Activated naive CD8-positive, alpha-beta T cell treated with anti-CD3 and anti-CD28 coated beads, Interleukin-2, amount 10 ng/mL, durations not matched to agents 7 days and 5 days (primary cell): ENCODE measurements around the gene HOXC6. TPM values are rescaled to one million over a fixed set of nuclear protein-coding genes. Genes with fewer than 3 reads are reported as not detected.

Source experiments
- ATAC-seq: fragments of 150-1000 bp; cut with Tn5 transposase; one replicate; pipeline ENCODE4 v1.10.0; 2021; ENCODE audit warnings: low read depth, moderate library complexity
- POLR2A ChIA-PET: fragments of 350-600 bp; sonication (Branson Sonifier 250); formaldehyde crosslinking; loops from one replicate; lab custom pipeline; 2021; ENCODE audit warnings: antibody characterized with exemption; lab: Charles Lee
- DNase-seq: peaks from one replicate; pipeline ENCODE4 v3.0.0; 2021
- H3K27ac Mint-ChIP-seq: one replicate; pipeline ENCODE4 v1.8.0; 2022; ENCODE audit warnings: mild to moderate bottlenecking, mixed read lengths
- H3K27me3 Mint-ChIP-seq: one replicate; pipeline ENCODE4 v1.8.0; 2022; ENCODE audit warnings: mild to moderate bottlenecking, moderate library complexity, mixed read lengths
- H3K36me3 Mint-ChIP-seq: one replicate; pipeline ENCODE4 v1.8.0; 2021; ENCODE audit warnings: mild to moderate bottlenecking, mixed read lengths
- H3K4me1 Mint-ChIP-seq: one replicate; pipeline ENCODE4 v1.8.0; 2021; ENCODE audit warnings: mixed read lengths
- H3K4me3 Mint-ChIP-seq: one replicate; pipeline ENCODE4 v1.8.0; 2022; ENCODE audit warnings: mild to moderate bottlenecking, moderate library complexity, mixed read lengths
- H3K9me3 Mint-ChIP-seq: one replicate; pipeline ENCODE4 v1.8.0; 2021; ENCODE audit warnings: mixed read lengths
- total RNA-seq, 2 experiments: library from RNA; stranded (reverse); gene quantifications; one replicate each; pipeline ENCODE4 v1.2.3, GENCODE V29; 2021

The HOXC6 gene
- total RNA-seq, 2 experiments from 2014 or later = not detected

- no peak for DNase-seq
- H3K4me3 Mint-ChIP-seq = no peak overlapping the region
- POLR2A ChIA-PET = no interaction called here
- no peaks in the 10 kb centered on the region for H3K36me3 Mint-ChIP-seq
- H3K9me3 Mint-ChIP-seq = no peaks in the 10 kb centered on the region
- H3K27me3 Mint-ChIP-seq = peaks cover 81% of the 10 kb centered on the region
- ATAC-seq = no peak
- peaks cover 11% of the 10 kb centered on the region for H3K4me1 Mint-ChIP-seq
- H3K27ac Mint-ChIP-seq = no peak overlapping the region
Observed at GRCh38 chr12:54019091-54019811, 9.0 kb upstream of the HOXC6 start.

- DNase-seq (no peak), ATAC-seq (no peak)
- POLR2A ChIA-PET = no interaction called here
- Mint-ChIP-seq H3K4me1 (peaks cover 10% of the 10 kb centered on the region), H3K27ac (no peak overlapping the region), H3K27me3 (peaks cover 77% of the 10 kb centered on the region), H3K36me3 (no peaks in the 10 kb centered on the region), H3K9me3 (no peaks in the 10 kb centered on the region), H3K4me3 (no peak overlapping the region)
Observed at GRCh38 chr12:54019924-54020590, 8.2 kb upstream of the HOXC6 start.

GRCh38 chr12:54020591-54021405 is 7.4 kb upstream of the HOXC6 start:
- DNase-seq (no peak), ATAC-seq (no peak)
- Mint-ChIP-seq H3K4me3 (no peak overlapping the region), H3K36me3 (no peaks in the 10 kb centered on the region), H3K27me3 (peaks cover 77% of the 10 kb centered on the region), H3K27ac (no peak overlapping the region), H3K9me3 (no peaks in the 10 kb centered on the region), H3K4me1 (peaks cover 11% of the 10 kb centered on the region)
- POLR2A ChIA-PET = no interaction called here

- Mint-ChIP-seq H3K9me3 (no peaks in the 10 kb centered on the region), H3K27me3 (peaks cover 77% of the 10 kb centered on the region), H3K4me3 (no peak overlapping the region), H3K36me3 (no peaks in the 10 kb centered on the region), H3K27ac (no peak overlapping the region), H3K4me1 (peaks cover 15% of the 10 kb centered on the region)
- POLR2A ChIA-PET = no interaction called here
- ATAC-seq = no peak
- no peak for DNase-seq
Observed at GRCh38 chr12:54021432-54022013, 6.7 kb upstream of the HOXC6 start.

- H3K27ac Mint-ChIP-seq = no peak overlapping the region
- H3K9me3 Mint-ChIP-seq = no peaks in the 10 kb centered on the region
- no peak overlapping the region for H3K4me3 Mint-ChIP-seq
- DNase-seq = no peak
- H3K27me3 Mint-ChIP-seq = peaks cover 82% of the 10 kb centered on the region
- H3K4me1 Mint-ChIP-seq = peaks cover 8% of the 10 kb centered on the region
- ATAC-seq = no peak
- POLR2A ChIA-PET = no interaction called here
- no peaks in the 10 kb centered on the region for H3K36me3 Mint-ChIP-seq
Observed at GRCh38 chr12:54022960-54023884, 5.0 kb upstream of the HOXC6 start.

GRCh38 chr12:54024127-54024526 is 4.1 kb upstream of the HOXC6 start:
- Mint-ChIP-seq H3K4me3 (no peak overlapping the region), H3K27ac (no peak overlapping the region), H3K4me1 (peaks cover 11% of the 10 kb centered on the region), H3K9me3 (no peaks in the 10 kb centered on the region), H3K36me3 (no peaks in the 10 kb centered on the region), H3K27me3 (peaks cover 89% of the 10 kb centered on the region)
- no peak for ATAC-seq
- POLR2A ChIA-PET = no interaction called here
- DNase-seq = no peak

- peaks cover 89% of the 10 kb centered on the region for H3K27me3 Mint-ChIP-seq
- H3K4me3 Mint-ChIP-seq = no peak overlapping the region
- ATAC-seq (no peak), DNase-seq (no peak)
- no peaks in the 10 kb centered on the region for H3K9me3 Mint-ChIP-seq
- no peaks in the 10 kb centered on the region for H3K36me3 Mint-ChIP-seq
- H3K4me1 Mint-ChIP-seq = peaks cover 16% of the 10 kb centered on the region
- H3K27ac Mint-ChIP-seq = no peak overlapping the region
- POLR2A ChIA-PET = no interaction called here
Observed at GRCh38 chr12:54024581-54025305, 3.5 kb upstream of the HOXC6 start.

GRCh38 chr12:54025499-54026405 is 2.5 kb upstream of the HOXC6 start:
- ATAC-seq (no peak), DNase-seq (no peak)
- POLR2A ChIA-PET = no interaction called here
- no peak overlapping the region for H3K4me3 Mint-ChIP-seq
- H3K4me1 Mint-ChIP-seq = peaks cover 17% of the 10 kb centered on the region
- peaks cover 91% of the 10 kb centered on the region for H3K27me3 Mint-ChIP-seq
- no peaks in the 10 kb centered on the region for H3K36me3 Mint-ChIP-seq
- no peaks in the 10 kb centered on the region for H3K9me3 Mint-ChIP-seq
- no peak overlapping the region for H3K27ac Mint-ChIP-seq

- DNase-seq (no peak), ATAC-seq (no peak)
- Mint-ChIP-seq H3K27ac (no peak overlapping the region), H3K36me3 (no peaks in the 10 kb centered on the region), H3K4me3 (peak overlapping the region; percentile 33), H3K27me3 (peaks cover 91% of the 10 kb centered on the region), H3K9me3 (no peaks in the 10 kb centered on the region), H3K4me1 (peaks cover 16% of the 10 kb centered on the region)
- POLR2A ChIA-PET = interaction anchor here (0.7 kb wide), 1 partner anchor 9 kb away, joined by 3 read pairs; no protein-coding TSS in a partner anchor
Observed at GRCh38 chr12:54026640-54027441, 1.4 kb upstream of the HOXC6 start.

GRCh38 chr12:54027442-54027786 is 826 bp upstream of the HOXC6 start:
- H3K27ac Mint-ChIP-seq = no peak overlapping the region
- H3K36me3 Mint-ChIP-seq = no peaks in the 10 kb centered on the region
- H3K4me1 Mint-ChIP-seq = peaks cover 17% of the 10 kb centered on the region
- ATAC-seq (no peak), DNase-seq (no peak)
- no peaks in the 10 kb centered on the region for H3K9me3 Mint-ChIP-seq
- H3K4me3 Mint-ChIP-seq = no peak overlapping the region
- peaks cover 91% of the 10 kb centered on the region for H3K27me3 Mint-ChIP-seq
- POLR2A ChIA-PET = no interaction called here
